GM21381 (cell line): ENCODE measurements around the gene DBH.

Source experiments
- ATAC-seq: cut with Tn5 transposase; IDR thresholded peaks from one replicate; pipeline ENCODE4 v1.9.1; 2021; ENCODE audit warnings: mild to moderate bottlenecking, moderate library complexity; ENCODE audit not compliant: unreplicated experiment

The DBH gene

DNA sequence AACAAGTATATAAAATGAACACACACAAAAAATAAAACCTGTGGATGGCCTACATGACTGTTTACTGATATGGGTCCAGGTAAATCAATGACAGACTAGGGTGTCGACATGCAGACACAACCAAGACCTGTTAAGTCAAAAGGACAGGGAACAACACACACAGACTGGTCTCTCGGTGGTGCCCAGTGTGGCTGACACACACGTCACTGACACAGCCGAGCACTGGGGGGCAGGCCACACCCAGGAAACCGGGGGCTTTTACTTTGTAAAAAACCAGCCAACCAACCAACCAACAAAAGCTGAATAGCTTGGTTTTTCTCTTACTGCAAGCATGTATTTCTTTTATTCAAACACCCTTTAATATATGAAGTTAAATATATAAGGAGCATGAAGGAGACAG is 31.9 kb upstream of the DBH start:
- ATAC-seq, result no peak

DNA sequence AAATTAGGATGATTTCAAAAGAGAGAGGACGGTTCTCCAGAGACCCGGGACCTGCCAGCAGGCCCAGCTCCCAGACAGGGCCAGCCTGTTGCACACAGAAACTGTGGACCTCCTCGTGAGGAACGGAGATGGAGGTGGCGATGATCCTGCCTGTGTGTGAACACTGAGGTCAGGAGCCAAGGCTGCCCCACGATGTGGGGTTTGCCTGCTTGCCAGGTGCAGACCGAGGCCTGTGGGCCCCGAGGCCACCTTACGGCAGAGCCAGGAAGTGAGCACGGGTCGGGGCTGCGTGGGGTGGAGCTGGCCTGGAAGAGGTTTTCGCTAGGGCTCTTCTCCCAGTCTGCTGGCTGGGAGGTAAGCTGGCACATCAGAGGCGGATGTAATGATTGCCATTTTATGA is 31.3 kb upstream of the DBH start:
- ATAC-seq, result no peak

DNA sequence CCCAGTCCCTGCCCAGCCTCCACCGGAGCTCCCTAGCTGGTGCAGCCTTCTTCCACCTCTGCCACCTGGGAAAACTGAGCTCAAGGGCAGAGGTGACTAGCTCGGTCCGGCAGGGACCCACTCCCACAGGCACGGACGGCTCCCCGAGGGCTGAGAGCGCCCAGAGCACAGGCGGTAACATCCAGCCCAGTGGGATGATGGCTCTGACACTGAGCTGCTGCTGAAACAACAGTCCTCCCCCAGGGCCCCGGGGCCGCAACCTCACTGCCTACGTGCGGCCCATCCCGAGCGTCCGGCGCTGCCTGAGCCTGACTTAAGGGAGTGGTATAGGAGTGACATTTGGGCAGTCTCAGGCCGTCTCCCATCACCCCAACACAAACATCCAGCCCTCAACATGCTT is 30.7 kb upstream of the DBH start:
- no peak for ATAC-seq

DNA sequence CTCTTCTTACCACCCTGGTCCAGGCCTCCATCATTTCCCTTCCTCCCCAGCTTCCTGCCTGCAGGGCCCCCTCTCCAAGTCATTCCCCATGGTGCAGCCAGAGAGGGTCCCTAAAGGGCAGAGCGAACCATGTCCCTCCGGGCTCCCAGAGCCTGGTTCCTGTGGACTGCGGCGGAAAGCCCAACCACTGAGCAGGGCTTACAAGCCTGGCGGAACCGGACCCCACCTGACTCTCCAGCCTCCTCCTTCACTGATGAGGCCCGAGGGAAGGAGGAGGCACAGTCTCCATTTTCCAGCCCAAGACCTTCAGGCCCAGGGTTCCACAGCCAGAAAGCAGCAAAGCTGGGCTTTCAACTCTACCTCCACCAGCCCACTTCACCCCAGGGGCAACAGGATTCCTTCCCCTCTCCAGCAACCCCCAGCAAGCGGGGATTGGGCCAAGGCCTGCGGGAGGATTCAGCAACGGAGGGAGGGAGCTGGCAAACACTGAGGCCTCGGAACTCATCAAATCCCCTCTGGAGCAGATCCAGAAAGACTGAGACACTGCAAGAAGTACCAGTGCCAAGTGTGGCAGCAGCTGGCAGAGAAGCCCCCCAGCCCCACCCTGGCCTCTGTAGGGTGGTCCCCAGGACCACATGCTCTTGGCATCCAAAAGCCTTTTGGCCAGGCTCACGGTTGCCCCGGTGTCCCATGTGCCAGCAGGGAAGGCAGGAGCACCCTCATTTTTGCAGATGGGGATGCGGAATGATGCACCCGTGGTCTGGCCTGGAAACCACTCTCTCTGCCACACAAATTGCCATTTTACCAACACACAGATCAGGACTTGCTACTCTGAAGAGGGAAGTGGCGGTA is 30.1 kb upstream of the DBH start:
- no peak for ATAC-seq

DNA sequence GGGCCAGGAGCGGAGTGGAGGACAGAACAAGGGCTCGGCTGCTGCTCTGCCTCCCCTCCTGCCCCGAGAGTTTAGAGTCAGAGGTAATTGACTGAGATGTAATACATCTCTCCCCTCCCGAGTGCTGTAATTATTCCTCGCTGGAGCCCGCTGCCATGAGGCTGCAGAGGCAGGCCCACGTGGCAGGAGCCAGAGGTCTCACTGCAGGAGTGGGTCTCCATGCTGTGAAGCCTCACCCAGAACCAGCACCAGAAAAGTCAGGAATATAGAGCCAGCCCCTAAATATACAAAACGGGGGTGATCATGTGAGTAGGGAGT is 29.5 kb upstream of the DBH start:
- no peak for ATAC-seq

DNA sequence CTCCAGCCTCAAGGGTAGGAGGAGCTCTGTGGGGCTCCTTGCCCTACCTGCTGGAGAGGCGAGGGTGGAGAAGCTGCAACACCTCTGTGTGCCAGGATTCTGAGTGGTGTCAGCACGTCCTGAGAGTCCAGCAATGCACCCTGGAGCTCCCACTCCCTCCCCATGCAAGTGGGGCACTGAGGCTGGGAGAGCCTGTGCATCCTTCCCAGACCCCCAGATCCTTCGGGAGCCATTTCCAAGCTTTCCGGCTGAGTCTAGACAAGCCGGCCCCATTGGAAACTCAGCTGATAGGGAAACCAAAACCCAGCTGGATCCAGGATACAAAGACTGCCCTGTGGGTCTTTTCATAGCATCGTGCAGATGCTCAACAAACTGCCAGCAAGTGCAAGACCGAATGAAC is 28.8 kb upstream of the DBH start:
- no peak for ATAC-seq

DNA sequence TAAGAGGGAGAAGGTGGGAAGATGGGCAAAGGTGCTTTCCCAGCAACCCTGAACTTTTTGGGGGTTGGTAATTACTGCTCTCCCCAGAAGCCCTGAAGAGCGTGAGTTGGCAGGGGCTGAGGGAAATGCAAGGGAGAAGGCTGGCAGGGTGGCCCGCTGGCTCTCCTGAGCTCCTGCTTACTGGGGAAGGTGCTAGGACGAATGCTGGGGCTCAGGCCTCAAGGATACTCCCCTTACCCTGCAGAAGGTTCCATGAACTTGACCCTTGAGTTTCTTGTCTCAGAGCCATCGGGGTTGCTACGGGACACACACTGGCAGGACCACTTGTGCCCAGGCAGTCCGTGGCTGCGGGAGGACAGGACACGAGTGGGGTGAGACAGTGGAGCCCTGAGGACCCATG is 28.2 kb upstream of the DBH start:
- no peak for ATAC-seq

DNA sequence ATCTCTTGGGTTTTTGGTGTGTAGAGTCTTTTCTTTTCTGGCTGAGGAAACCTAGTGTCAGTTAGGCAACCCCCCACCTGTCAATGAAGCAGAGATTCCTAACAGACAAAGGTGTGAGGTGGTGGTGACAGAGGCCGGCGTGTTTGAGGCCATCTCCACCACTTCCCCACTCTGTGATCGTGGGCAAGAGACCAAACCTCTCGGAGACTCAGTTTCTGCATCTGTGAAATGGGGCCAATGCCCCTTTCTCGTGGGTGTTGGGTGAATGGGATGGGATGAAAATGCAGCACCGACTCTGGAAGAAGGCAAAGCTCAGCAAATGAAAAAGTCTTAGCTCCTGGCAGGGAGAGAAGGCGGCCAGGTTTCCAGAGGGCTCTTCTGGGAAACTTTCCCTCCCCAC is 27.8 kb upstream of the DBH start:
- ATAC-seq, result no peak

DNA sequence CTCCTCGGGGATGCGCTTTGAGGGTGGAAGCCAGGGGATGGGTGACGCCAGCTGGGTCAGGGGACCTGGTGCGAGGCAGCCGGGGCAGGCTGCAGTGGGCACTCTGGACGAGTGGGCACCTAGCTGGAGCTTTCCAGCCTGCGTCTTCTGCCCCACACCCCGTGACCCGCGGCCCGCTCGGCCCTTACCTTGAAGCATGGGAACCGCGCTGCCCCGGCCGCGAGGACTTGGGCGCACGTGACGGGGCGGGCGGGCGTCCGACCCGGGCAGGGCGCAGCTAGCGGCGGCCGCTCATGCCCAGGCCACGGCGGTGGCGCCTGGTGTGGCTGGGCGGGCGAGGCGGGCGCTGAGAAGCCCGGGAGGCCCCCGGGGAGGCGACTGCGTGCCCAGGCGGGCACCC is 27.3 kb upstream of the DBH start:
- ATAC-seq, result no peak

DNA sequence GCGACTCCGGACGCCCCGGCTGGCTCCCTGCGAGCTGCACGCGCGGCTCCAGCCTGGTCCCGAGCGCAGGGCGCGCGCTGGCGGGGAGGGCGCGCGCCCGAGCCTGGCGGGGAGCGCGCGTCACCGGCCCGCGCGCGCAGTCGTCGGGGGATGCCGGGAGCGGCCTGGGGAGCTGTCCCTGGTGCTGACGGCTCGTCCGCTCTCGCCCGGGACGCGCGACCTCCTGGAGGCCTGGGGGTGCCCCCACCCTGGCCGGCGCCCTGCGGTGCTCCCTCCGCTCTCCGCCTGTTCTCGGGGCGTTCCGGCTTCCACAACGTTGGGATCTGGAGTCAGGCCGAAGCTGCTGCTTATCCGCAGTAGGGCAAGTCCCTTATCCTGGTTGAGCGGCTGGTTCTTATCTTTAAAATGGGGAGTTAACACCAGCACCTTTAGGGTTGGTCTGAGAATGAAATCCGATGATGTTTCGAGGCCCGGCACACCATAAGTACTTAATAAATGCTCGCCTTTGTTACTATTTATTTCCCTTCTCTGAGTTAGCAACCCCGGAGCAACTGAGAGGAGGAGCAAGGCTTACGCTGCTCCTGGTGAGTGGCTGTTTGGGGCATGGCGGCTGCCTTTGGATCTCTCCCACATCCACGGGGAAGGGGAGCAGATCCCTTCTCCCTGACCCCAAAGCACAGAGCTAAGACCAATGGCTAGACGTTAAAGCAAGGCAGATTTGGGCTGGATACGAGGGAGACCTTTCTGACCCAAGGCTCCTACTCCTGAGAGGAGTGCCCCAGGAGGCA is 26.7 kb upstream of the DBH start, which contains the start of gene FAM163B:
FAM163B (minus strand) TSS at position 79 of the 788 bp plus-strand sequence. CDS start 29,166 bp downstream, outside the sequence.
- ATAC-seq, result no peak

DNA sequence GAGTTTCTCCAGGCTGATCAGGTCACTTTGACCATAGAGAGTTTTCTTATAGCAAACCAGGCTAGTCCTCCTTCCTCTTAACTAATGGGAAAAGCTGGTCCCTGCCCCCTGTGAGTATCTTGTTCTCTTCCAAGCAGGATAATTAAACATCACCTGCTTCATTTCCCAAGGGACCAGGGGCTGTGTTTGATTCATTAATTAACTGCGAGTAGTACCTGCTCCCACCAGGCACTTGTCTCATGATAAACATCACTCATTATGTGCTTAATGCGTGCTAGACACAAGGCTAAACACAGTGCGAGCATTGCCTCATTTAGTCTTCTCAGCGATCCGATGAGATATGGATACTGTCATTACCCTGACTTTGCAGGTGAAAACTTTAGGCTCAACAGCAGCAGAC is 25.3 kb upstream of the DBH start:
- ATAC-seq, result no peak

DNA sequence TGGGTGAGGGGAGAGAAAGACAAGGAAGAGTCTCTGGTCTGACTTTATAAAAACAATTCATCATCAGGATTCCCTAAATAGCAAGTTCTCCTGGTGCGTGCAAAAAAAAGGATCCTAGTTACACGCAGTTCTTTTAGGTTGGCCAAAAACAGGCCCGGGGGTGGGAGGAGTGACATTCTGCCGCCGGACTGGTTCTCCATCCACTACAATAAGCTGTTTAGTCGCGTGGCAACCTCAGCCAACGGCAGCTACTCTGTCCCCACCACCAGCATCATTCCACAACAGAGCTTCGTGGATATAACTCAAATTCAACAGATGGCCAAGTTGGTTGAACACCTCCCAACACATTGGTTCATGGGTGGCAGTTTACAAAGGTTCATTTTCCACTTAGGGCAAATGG is 24.1 kb upstream of the DBH start:
- ATAC-seq, result no peak

DNA sequence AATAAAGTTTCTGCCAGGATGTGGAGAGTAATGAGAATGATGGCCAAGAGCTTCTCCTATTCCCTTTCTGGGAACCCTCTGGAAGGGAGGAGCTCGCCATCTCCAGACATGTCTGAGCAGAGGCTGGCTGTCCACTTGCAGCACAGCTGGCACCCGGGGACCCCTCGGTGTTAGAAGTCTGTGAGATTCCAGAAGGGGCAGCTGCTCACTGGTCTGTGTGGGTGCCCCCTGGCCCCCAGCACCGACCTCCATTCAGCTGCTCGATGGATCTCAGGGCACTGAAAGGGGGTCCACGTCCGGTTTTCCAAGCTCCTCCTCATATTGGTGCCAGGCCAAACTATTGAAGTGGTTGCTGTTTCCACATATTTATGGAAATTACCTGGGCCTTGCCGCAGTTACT is 23.3 kb upstream of the DBH start:
- no peak for ATAC-seq

DNA sequence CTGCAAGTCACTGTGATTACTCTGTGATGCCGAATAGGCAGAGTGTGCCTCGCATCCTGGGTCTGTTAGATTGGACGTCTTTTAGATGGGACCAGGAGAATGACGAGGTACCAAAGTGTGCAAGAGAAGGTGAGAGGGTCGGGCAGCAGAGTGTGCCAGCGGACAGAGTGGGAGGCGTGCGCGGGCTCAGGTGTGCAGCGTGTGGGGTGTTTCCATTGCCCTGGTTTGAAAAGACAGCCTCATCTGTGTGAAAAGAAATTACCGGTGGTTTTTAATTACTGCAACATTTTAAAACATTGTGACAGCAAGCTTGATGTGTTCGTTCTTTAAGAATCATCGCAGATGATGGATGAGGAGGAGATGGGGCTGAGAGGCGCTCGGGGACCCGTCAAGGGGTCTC is 22.7 kb upstream of the DBH start:
- no peak for ATAC-seq

DNA sequence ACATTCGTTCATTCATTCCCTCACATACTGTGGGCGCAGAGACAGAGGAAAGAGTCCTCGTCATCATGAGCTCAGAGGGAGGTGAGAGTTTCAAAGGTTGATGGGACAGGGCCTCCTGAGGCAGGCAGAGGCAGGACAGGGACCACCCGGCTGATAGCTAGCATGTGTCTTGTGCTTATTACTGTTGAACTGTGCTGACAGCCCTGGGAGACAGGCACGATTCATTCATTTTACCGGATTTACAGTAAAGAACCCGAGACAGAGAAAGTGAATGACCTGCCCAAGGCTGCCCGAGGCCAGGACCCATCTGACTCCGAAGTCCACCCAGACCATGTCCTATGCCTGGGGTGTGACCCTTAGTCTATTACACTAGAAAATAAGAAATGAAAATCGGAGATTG is 22.1 kb upstream of the DBH start:
- ATAC-seq, result no peak

DNA sequence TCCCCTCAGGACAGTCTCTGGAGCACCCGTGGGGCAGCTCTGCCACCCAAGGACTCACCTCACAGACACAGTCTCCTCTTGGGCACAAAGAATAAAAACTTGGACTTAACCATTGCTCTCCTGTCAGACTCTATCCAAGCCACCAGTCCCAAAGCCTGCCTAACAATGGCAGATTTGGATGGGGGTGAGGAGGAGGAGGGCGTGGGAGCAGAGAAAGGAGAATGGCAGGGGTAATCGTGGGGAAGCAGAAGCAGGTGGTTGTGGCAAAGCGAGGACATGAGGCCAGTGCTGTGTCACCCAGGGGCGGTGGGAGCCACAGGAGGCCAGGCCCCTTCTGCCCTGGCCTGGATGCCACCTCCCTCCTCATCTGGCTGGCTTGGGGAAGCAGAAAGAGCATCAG is 21.5 kb upstream of the DBH start:
- ATAC-seq, result no peak

DNA sequence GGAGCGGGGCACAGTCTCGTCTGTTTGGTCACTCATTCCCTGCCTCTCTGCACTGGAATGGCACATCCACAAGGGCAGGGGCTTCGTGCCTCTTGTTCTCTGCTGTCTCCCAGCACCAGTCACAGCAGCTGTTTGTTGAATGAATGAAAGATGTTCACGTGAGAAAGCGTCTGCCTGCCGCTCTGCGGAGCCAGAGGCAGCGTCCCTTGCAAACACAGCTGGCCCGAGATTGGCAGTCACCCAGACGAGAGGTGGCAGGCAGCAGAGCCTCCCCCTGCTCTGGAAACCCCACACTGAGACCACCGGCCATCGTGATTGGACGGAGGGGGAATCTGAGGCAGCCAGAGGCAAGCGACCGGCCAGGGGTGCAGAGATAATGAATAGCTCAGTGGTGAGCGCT is 21.0 kb upstream of the DBH start:
- ATAC-seq, result no peak

DNA sequence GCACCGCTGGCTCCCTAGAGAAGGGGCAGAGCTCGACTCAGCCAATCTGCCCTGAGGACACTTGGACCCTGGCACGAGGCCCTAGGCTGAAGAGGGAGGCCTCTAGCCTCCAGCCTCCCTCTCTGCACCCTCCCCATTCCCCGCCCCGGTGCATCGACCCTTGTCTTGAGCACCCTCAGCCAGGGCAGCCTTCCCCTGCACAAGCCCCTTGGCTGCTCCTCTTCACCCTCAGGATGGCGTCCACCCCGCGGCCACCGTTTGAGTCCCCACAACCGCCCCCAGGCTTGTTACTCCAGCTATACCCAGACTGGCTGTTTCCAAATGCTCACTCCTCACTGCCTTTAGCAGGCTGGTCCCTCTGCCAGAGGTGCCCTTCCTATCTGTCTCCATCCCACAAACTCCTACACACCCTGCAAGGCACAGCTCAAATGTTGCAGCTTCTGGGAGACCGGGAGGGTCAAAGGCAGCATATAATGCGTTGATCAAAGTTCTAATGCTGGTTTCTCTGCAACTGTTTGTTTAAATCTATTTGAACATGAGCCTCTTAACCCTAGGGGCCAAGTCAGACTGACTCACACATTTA is 20.5 kb upstream of the DBH start:
- no peak for ATAC-seq

DNA sequence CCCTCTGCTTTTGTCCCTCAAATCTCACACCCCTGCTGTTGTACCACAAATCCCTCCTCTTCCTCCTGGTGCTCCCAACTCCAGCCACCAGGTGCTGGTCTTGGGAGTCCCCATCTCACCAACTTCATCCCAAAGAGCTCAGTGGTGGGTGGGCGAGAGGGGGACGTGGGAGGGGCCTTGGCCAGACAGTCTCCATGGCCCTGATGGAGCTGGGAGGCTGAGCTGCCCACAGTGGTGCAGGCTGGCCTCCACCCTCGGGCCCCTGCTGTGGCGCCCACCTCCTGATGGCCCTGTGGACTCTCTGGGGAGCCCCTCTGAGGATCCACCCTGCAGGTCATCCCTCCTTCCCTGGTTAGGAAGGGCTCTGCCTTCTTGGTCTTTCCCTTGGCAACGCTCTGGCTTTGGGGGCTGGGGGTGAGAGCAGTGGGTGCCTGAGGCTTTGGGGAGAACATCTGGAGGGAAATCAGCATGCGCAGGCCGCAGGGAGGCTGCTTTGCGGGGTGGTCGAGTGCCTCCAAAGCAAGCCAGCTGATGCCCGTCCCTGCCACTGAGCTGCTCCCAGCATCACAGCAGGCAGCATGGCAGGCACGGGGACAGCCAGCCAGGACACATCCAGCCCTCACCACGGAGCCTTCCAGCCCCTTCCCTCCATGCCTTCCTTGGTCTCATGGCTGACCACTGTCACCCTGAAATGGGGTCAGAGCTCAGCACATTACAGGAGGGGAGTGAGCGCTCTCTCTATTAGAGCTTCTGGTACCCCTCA is 19.3 kb upstream of the DBH start:
- ATAC-seq, result no peak

DNA sequence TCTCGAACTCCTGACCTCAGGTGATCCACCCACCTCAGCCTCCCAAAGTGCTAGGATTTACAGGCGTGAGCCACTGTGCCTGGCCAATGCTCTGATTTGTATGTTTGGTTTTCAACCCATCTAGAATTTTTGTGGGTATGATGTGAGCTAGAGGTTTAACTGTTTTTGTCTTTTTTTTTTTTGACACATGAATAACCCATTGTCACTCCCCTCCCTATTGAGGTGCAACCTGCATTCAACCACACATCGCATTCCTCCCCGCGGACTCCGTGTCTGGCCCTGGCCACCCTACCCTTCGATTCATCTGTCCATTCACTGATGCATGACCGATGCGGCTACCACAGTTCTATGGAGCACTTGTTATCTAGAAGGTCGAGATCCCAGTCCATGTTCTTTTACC is 17.4 kb upstream of the DBH start:
- ATAC-seq, result no peak

DNA sequence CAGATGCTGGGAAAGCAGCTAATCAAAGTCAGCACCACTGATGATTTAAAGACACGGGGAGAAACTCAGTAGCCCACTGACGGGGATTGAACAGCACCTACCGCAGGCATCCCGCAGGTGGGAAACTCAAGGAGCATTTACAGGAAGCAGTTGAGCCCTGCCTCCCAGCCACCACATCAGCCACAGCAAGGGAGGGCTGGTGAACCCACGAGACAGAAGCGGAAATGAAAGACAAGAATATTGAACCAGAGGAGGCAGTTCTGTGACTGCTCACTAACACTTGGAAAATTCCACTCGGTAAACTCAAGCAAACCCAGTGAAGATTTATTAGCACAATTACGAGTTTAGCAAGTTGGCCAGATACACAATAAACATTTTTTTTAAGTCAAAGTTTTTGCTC is 16.4 kb upstream of the DBH start:
- ATAC-seq, result no peak
